GM13976 (cell line): ENCODE data around the gene CEP192.

Experiments
- DNase-seq: peaks from one replicate; pipeline ENCODE4 v3.0.0; 2012; ENCODE audit warnings: low spot score
- CTCF ChIP-seq: IDR thresholded peaks from 2 replicates; pipeline ENCODE4 v1.5.1; 2012; ENCODE audit warnings: borderline replicate concordance, mild to moderate bottlenecking; ENCODE audit not compliant: insufficient read depth; ENCODE audit errors: extremely low read depth, missing control alignments, control extremely low read depth
- in situ Hi-C: fragments of 300-500 bp; cut with MboI; formaldehyde crosslinking; loops from one replicate; pipeline ENCODE4 v1.12.0; 2022; ENCODE audit warnings: low sequenced_read_pairs, mixed read lengths, inconsistent platforms; ENCODE audit not compliant: unreplicated experiment

Gene CEP192

GRCh38 chr18:12948050-12948804, 42.9 kb upstream of the CEP192 start:
- no peak for TF ChIP-seq CTCF
- DNase-seq = peak; percentile 93
- in situ Hi-C loops = loop anchor here (10.0 to 25.0 kb wide), 2 partner anchors 53 to 561 kb away; partner anchors contain the start of gene AFG3L2

DNA sequence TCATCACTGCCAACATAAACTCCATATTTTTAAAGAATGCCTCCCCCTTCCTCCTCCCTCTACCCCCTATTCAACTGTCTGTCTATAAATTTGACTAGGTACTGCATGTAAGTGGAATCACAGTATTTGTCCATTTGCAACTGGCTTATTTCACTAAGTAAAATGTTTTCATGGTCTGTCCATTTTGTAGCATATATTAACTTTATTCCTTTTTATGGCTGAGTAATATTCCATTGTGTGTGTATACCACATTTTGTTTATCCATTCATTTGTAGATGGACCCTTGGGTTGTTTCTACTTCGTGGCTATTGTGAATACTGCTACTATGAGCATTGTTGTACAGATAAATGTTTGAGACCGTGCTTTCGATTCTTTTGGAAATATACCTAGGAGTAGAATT, 32.7 kb upstream of the CEP192 start:
- no peak for TF ChIP-seq CTCF
- DNase-seq = no peak
- in situ Hi-C loops = no loop called here

DNA sequence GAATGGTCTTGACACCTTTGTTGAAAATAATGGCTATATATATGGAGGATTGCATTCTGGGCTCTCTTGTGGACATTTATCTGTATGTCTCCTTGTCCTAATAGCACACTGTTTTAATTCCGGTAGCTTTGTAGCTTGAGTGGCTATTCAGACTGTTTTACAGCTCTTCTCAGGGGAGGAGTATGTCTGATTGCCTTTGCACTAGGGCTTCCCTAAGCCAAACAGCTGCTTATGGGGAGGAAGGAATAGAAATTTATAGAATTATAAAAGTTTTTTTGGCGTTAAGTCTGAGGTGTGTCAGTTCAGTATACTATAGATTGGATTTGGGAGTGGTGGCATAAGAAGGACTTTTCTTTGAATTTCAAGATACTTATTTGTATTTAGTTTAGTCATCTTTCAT, 30.8 kb upstream of the CEP192 start:
- DNase-seq = no peak
- TF ChIP-seq CTCF = no peak
- in situ Hi-C loops = no loop called here

DNA sequence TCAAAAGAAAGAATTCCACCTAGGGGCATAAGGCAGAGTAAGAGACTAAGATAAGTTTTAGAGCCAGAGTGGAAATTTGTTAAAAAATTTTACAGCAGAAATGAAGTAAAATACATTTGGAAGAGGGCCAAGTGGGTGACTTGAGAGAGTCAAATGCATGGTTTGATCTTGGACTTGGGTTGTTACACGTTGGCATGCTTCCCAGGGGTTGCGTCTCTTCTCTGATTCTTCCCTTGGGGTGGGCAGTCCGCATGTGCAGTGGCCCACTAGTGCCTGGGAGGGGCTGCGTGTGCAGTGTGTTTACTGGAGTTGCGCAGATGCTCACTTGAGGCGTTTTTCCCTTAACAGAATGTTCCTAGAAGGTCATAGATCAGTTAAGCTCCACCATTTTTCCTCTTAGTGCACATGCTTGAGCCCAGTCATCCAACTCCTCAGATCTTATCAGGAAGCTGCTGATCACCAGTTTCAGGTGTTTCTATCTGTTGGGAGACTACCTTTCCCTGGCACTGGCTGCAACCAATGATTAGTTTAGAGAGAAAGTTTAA, 30.2 kb upstream of the CEP192 start:
- no peak for TF ChIP-seq CTCF
- DNase-seq = no peak
- in situ Hi-C loops = no loop called here

- no peak for DNase-seq
- no peak for TF ChIP-seq CTCF
- in situ Hi-C loops = no loop called here
Measured at GRCh38 chr18:12963069-12963468, 28.1 kb upstream of the CEP192 start.

DNA sequence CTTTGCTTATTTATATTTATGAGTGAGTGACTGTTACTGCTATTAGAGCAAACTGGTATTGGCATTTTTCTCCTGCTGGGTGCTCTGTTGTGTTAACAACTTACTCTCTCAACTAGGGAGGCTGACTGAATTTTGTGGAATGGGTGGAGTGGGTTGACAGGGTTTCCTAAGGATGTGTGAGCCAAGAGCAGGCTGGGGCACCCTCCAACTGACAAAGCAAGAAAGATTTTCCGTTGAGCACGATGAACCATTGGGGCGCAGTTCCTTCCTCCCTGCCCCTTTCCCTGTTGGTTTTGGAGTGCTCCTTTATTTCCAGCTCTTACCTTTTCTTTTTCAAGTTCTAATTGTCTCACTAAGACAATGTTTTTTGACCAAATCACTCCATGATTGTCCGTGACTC, 23.0 kb upstream of the CEP192 start:
- DNase-seq = no peak
- TF ChIP-seq CTCF = no peak
- in situ Hi-C loops = no loop called here

DNA sequence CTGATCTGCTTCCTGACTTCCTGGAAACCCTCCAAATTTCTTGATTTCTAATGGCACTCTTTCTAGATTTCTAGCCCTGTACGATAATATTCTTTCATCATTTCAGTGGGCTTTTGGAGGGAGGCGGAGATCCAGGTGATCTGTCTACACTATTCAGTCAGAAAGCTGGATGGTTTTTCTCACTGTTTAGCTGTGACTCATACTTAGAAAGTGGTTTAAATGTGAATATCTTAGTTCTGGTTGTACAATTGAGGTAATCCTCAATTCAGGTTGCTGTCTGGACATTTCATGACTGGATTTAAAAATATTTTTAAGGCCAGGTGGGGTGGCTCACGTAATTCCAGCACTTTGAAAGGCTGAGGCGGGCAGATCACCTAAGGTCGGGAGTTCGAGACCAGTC, 22.5 kb upstream of the CEP192 start:
- no peak for TF ChIP-seq CTCF
- in situ Hi-C loops = no loop called here
- DNase-seq = no peak
